ENCODE data around the gene NFASC.

The NFASC gene

GRCh38 chr1:204889681-204890383 lies 19.2 kb downstream of the NFASC start:
- DNase-seq (ENCODE audit: low spot score) = no peak

- DNase-seq (ENCODE audit: low spot score) = no peak
These were observed 21.2 kb downstream of the NFASC start for GRCh38 chr1:204891860-204892259.

DNA sequence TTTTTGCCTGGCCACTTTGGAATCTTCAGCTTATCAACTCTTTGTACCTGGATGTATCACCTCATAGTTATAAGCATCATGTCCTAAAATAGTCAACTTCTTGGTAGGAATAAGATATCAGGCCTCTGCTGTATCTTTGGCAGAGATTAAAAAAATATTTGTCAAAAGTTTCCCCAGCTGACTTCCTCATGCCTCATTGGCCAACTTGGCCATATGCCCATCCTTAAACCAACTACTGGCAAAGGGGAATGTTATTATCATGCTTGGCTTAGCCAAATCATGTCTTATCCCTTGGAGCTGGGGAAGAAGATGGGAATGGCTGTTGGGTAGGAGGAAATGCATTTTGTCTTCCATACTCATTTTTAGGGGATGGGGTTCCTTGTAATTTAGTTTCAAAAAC lies 23.4 kb downstream of the NFASC start:
- DNase-seq (ENCODE audit: low spot score) = no peak

- DNase-seq (ENCODE audit: low spot score) = no peak
These were observed 23.9 kb downstream of the NFASC start for GRCh38 chr1:204894606-204895005.

DNA sequence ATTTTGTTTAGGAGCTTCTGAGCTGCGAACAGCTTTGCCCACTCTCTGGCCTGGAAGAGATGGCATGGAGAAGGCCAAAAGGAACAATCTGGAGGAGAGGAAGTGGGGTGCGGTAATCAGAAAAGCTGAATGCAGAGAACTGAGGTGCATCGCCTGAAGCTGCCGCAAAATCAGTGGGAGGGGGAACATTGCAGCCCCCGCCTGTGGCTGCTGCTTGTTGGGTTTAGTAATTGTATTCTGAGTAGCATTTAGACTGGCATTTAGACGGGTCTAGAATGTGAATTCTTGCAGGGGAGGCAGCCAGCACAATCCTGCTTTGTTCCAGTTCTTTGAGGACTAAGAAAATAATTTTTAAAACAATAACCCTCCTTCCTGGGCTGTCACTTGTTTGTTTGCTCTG lies 25.4 kb downstream of the NFASC start:
- DNase-seq (ENCODE audit: low spot score) = peak; percentile 74

DNA sequence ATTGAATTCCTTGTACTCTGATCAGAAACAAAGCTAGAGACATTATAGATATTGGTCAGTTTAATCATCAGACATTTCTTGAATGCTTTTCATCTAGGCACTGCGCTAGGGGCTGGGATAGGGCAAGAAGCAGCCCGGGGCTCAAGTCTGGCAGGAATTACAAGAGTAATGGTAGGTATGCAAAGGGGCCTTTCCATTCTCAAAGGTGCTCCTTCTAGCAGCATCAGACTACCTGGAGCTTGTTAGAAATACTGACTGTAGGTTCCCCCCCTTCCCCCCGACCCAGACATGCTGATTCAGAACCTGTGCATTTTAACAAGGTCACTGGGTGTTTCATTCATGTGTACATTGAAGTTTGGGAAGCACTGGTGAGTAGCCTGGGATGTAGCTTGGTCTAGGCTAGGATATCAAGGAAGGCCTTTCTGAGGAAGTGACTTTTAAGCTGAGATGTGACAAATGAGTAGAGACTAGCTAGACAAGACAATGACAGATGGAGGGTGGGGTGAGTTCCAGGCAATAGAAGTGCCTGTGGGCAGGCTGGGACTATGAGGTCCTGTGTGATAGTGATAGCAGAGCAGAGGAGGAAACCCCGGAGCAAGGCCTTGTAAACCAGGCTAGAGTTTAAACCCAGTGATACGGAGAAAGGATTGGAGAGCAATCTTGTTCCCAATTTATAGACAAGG lies 26.3 kb downstream of the NFASC start:
- no peak for DNase-seq (ENCODE audit: low spot score)

GRCh38 chr1:204900721-204901120 lies 30.1 kb downstream of the NFASC start:
- no peak for DNase-seq (ENCODE audit: low spot score)

DNA sequence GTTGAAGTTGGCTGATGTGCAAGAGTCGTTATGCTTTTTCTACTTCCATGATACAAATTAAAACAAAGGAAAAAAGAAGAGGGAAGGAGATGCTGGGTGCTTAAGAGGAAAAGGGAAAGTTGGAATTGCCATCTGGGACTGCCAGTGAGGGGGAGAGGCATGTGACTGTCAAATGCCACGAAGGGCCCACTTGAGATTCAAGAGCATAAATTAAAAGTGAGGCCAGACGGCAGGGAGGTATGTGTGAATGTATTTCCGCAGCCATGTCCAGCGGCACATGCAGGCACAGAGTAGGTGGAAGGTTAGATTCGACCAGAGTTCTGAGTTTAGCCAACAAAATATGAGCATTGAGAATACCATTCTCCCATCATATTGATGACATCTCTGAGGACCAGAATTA lies 32.0 kb downstream of the NFASC start:
- DNase-seq (ENCODE audit: low spot score) = no peak

GRCh38 chr1:204904228-204904810 lies 33.7 kb downstream of the NFASC start:
- DNase-seq (ENCODE audit: low spot score) = no peak

DNA sequence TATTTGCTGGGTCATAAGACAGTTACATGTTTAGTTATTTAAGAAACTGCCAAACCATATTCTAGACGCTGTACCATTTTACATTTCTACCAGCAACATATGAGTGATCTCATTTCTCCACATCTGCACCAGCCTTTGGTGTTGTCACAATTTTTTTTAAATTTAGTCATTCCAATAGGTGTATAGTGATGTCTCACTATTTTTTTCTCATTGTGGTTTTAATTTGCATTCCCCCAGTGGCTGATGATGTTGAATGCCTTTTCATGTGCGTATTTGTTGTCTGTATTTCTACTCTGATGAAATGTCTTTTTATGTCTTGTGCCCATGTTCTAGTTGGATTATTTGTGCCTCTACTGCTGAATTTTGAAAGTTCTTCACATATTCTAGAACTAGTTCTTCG lies 38.4 kb downstream of the NFASC start:
- no peak for DNase-seq (ENCODE audit: low spot score)

DNA sequence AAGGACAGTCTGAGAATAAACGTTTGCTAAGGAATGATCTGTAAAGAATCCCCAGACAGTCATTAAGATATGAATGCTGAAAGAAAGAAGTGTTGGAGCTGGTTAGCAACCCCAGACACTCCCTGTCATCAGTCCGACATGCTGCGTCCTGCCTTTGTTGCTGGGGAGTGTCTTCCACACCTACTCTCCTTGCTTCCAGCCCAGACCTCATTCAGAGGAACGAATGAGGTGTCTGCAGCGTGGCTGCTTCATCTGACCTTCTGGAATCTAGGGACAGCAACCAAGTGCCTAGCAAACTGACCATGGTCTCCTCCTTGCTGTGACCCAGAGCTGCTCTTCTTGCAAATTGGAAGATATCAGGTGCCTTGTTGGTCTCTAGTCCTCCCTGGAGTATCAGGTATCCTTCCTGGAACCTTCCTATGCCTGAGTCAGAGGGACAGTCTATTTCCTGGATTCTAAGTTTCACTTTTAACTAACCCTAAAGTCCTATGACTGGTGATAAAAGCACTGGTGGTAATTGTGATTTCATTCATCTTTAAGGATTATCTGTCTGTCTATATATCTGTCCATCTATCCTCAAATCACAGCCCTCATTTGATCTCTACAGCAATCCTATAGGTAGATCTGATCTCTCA lies 45.3 kb downstream of the NFASC start:
- no peak for DNase-seq (ENCODE audit: low spot score)

- no peak for DNase-seq (ENCODE audit: low spot score)
These were observed 47.1 kb downstream of the NFASC start for GRCh38 chr1:204917802-204918201.

GRCh38 chr1:204920511-204920910 lies 49.8 kb downstream of the NFASC start:
- DNase-seq (ENCODE audit: low spot score) = no peak

- DNase-seq (ENCODE audit: low spot score) = no peak
These were observed 50.3 kb downstream of the NFASC start for GRCh38 chr1:204920967-204921366.

- no peak for DNase-seq (ENCODE audit: low spot score)
These were observed 51.3 kb downstream of the NFASC start for GRCh38 chr1:204921855-204922516.

GRCh38 chr1:204923201-204923600 lies 52.5 kb downstream of the NFASC start:
- DNase-seq (ENCODE audit: low spot score) = no peak

GRCh38 chr1:204923626-204924012 lies 53.0 kb downstream of the NFASC start:
- no peak for DNase-seq (ENCODE audit: low spot score)

- no peak for DNase-seq (ENCODE audit: low spot score)
These were observed 53.5 kb downstream of the NFASC start for GRCh38 chr1:204924013-204924759.

DNA sequence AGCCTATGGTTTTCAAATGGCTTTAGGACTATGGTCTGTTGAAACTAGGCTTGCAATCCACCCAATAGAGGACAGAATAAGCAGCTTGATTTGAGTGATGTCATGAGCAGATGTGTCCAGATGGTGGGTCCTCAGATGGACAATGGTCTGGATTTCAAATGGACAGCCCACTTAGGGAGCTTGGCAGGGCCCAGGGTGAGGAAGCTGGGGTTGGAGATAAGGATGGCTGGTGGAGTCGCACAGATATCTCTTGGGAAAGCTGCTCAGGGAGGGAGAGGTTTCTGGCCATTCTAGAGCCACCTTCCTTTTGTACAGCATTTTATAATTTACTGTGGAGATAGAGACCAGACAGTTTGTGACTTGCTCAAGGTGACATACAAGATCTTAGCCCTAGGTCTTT lies 55.0 kb downstream of the NFASC start:
- no peak for DNase-seq (ENCODE audit: low spot score)

DNA sequence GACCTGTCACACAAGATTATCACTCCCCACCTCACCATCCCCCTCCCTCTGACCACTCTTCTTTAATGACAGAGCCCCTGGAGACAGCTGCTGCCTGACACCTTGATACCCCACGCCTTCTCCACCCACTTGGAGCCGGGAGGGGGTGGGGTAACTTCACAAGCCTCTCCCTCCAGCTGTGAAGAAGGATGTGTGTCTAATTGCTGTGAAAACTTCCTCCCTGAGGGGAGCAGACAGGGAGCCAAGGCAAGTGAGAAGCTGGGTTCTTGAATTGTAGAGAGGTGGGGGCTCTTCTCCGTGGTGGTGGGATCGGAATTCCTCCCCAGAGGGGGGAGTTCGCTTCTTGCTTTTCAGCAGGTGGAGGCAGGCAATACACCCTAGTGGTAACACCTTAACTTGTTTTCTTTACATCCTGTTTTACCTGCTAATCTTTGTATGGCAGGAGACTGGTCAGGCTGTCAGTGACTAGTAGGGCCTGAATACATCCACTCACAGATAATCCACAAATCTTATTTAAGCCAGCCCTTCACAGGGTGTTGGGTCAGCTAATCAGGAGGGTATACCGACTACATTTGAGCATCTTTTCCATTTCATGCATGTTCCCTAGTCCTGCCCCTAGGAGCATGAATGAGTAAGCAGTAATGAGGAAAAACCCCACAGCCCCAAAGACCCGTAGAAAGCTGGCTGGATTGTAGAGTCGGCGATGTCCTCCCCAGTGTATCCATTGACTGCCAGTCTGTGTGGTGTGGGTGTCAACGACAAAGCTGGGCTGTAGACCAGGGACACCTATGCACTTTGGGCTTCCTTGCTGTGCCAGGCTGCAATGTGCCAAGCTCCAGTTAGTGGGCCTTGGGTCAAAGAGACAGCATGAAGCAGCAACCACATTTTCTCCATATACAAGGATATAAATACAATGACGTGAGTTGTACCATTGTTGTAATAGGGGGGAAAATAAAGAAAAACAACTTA lies 57.3 kb downstream of the NFASC start:
- DNase-seq (ENCODE audit: low spot score) = no peak
